NCI-H82 (cell line): ENCODE measurements around the gene BNC1.
"Not testable (repeated sequence)": the region's sequence is repeated elsewhere in the genome, so short reads cannot be mapped to it uniquely, and the experiment has no call there.

Experiments
- DNase-seq: peaks from one replicate; lab custom pipeline; 2025; lab: John Stamatoyannopoulos, UW

The BNC1 gene

DNA sequence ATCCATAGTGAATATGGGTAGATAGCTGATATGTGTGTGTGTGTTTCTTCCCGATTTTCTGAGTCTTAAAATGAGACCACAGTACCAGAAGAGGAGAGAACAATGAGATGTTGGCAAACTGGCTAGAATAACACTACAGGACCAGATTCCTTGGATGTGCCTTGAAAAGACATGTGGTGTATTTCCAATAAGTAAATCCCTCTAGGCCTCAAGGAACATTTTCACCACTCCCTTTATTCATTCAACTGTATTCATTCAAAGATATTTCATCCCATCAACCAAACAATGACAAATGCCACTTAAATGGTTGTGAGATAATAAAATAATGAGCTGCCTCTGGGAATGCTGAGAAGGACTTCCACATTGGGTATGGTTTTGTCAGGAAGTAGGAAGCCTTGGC, 8.7 kb upstream of the BNC1 start:
- DNase-seq: no peak

DNA sequence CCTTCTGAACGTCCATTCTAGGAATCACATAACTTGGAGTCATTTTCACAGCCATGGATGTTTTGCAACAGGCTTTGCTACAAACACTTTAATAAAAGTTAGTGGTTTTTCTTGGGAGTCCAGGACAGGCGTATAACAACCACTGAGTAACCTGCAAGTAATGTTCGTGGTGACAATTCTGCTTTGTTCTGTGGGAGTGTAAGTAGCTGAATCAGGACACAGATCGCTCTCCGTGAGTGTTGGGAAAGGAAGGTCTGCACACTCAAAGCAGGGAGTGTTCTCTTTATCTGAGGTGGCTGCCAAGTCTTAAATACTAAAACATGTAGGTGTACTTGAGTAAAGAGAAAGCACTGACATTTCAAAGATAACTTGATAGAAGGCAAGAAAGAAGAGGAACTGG, 7.9 kb upstream of the BNC1 start:
- DNase-seq: no peak

DNA sequence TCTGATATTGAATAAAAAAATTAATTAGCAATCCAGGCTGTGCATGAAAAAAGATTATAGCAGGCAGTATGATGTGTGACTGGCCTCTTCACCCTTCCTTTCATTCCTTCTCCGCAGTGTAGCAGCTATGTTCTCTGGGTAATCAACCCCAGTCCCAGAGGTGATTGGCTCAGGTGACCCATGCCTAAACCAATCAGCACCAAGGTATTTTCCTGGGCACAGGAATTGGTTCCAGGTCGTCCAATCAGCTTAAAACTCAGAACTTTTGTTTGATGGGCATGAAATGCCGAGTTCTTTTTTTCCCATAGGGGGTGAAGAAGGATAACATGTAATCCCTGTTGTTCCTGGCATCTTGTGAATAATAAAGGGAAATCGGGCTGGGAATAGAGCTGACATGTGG, 5.8 kb upstream of the BNC1 start:
- DNase-seq: no peak

DNA sequence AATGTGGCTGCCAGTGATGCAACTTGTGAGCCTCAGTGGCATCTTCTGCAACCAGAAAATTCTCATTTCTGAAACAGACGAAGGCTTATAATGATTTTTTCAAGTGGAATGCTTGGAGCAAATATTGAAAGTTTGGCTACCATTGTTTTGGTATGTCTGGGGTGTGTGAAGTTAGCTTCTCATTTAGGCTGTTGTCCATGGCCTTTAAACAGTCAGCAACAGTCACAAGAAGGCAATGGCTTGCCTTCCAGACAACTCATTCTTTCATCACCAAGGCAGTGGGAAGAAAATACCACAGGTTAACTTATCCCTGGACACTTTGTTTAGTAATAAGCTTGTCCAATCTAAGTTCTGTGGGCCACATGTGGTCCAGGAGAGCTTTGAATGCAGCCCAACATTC, 4.7 kb upstream of the BNC1 start:
- DNase-seq: no peak

DNA sequence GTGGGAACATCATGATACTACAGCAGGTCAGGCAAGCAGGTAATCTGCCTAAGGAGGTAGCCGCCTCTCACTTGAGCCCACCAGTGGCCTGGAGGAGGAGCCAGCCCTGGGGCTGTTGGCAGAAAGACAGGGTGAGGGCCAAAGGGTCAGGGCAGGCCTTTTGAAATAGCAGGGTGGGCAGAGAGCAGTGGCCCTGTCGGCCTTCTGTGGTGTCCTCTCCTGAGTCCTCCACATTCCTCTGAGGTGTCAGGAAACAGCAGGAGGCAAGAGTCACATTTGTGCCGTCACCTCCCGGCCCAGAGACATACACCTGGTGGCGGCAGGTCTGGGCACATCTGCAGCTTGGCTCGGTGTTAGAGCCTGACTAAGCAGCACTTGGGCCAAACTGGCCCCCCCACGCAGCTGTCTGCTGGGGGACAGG, 3.9 kb upstream of the BNC1 start:
- DNase-seq: no peak

DNA sequence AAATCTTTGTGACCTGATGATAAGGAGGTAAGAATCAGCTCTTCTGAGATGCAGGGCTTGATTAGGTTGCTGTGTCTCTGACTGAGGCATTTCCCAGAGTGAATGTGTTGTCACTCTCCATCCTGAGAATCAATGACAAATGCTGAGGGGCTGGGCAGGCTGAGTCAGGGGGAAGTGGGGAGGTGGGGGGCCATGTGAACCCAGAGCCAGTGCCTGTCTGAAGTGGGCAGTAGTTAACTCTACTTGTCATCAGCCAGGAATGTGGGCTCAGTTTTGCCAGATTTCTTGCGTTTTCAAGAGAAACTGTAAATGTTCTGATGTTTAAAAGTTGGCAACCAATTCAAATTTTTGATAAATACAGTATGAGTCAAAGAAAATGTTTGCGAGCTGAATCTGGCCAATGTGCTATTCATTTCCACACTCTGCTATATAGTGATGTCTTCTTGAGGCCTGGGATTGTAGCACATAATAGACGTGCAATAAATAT, 3.1 kb upstream of the BNC1 start:
- DNase-seq: no peak

DNA sequence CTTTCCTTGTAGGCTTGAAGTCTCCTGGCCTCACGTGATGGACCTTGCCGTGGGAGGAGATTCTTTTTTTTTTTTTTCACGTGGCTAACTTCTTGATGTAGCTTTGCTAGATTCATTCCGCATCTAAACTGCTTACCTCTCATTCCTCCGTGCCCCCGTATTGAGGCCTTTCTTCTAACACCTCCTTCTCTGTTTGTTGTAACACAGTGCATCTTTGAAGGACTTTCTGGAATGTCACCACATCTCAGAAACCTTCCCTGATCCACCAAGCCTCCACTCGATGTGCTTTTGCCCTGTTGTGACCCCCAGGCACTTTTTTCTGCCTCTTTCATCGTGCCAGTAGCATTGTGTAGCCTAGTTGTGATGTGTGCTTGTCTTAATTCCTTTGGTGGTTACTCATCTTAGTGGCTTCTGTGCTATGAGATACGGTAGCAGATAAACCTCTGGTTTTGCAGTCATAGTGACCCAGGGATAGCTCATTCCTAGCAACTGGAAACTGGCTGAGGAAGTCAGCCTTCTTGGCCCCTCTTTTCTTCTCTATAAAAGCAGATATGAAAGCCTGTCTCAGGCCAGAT, 1.6 kb upstream of the BNC1 start:
- DNase-seq: no peak

DNA sequence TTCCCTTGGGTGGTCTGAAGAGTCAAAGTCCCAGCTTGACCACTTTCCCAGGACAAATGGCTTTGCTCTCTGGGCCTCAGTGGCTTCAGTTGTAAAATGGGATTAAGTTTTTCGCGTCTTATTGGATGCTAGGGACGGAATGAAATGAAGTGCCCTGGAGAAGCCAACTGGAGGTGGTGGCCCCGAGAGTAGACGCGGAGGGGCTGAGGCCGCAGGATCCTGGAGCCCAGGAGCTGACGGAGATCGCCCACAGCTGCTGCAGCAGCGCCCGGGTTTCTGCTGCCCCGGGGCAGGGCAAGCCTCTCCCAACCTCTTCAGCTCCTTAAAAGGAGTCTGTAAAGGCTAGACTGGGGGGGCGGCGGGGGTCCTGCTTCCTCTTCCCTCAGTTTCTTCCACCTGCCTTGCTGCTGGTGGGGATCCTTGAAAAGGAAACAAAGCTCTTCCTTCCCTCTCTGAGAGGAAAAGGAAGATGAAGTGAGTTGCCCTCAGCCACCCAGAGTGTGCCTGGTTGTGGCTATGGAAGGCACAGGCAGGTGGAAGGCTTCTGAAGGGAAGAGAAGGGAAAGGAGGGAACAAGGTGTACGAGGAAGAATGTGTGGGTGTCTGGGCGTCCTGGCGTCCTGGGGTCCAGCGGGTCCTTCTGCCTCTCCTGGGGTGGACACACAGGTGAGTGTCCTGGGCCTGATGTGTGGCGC, 967 bp upstream of the BNC1 start:
- no peak for DNase-seq

DNA sequence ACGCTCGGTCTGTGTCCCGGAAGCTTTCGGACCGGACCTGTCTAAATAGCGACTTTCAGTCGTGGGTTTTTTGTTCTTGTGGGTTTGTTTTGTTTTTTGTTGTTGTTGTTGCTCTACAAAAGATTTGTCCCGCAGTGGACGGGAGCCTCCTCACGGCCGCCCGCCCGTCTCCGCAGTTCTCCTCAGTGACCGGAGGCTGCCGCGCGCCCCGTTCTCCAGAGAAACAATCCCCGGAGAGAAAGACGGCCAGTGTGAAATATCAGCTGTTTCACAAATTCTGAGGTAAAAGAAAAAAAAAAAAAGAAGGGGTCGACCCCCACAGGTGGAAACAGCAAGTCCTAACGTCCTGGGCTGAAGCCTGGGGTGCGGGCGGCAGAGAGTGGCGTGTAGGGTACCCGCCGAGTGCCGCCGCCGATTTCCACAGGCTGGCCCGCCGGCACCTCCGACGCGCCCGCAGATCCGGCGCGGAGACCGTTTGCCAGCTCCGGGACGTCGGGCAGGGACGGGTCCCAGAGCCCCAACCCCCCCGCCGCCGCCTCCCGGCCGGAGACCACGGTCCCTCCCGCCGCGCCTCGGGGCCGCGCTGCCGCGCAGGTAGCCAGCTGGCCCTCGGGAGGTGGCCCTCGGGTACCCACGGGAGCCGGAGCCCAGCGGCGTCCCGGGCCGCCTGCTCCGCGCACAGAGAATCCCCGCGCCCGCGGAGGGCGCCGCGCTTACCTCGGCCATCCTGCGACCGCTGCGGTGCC, 478 bp downstream of the BNC1 start:
- peak; percentile 48 for DNase-seq

DNA sequence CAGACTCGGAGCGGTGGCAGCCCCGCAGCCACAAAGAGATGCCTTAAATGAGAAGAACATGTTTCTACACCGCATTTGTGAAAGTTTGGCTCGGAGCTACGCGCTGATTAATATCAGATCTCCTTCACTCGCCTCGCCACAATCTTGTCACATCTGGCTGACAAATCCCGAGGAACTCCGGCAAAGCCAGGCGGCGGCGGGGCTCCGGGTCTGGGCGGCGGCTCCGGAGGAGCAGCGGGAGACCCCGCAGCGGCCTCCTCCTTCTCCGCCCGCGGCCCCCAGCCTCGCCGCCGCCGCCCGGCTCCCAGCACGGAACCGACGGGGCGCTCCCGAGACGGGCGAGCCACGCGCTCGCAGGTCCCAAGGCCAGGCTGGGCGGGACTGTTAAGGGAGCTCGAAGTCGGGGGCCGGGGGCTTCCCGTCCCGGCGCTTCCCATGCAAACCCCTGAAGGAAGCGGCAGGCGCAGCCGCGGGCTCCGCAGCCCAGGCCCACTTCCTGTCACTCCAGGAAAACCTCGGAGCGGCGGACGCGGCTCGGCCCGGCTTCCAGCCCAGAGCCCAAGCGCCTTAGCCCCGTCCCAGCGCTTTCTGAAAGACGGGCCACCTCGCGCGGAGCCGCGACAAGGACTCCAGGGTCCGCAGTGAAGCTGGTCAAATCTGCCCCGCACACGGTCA, 1.2 kb downstream of the BNC1 start:
- DNase-seq: peak; percentile 60

DNA sequence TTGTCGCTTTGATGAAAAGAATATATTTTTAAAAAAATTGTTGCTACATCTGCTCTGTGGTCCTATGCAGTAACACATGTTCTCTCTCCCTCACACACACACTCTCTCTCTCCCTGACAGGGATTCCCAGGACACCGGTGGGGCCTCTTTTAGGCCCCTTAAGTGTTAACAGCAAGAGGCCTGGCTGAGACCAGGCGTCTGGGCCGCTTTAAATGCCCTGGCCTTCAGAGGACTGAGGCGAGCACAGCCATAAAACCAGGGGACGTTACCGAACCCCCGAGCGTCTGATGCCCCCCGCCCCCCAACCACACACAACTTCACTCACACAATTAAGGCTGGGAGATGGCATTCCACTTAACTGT, 1.7 kb downstream of the BNC1 start:
- DNase-seq: peak; percentile 58

DNA sequence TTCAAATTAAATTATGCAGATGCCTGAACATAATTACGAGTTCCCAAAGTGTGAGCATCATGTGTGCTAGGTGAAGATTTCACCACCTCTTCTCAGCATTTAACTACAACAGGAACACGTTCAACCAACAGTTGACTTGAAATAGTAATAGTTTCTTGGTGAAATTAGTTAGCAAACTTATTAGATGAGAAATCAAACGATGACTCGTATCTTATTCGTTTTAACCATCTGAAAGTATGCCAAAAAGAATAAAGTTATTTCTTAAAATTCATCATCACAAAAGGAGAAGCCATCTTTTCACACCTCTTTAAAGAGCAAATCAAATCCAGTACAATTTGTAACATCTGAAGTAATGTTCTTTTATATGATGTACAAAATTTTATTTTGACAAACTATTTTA, 2.3 kb downstream of the BNC1 start:
- DNase-seq: no peak

DNA sequence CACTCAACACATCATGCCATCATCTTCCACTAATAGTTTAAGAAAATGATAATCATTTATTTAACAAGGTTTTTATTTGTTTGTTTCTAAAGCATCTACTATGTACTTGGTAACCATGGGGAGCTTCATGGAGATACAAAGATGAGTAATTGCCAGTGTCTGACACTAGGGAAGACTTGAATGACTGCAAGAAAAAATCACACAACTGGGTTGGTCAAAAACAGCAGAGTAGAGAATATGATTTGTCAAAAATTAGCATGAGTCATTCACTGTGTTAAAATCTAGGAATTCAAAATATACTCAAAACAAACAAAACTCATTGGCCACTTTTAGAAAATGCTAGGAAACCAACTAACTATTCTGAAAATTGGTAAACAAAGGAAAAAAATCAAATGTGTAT, 6.3 kb downstream of the BNC1 start:
- DNase-seq: no peak

DNA sequence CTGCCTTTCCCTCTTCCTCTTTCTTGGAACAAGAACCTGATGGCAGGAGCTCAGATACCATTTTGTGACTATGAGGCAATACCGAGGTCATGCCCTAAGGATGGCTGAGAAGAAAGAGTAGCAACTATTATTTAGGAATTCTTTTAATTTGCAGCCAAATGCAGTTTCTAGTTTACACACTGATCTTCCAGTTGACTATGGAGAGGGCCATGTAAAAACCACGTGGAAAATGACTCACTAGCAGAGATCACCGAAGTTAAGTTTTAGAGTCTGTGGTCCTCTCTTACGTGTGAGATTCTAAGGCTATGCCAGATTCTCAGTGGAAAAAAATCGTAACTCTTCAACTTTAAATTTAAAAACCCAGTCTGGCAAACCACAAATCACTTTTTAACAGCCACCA, 7.8 kb downstream of the BNC1 start:
- no peak for DNase-seq

DNA sequence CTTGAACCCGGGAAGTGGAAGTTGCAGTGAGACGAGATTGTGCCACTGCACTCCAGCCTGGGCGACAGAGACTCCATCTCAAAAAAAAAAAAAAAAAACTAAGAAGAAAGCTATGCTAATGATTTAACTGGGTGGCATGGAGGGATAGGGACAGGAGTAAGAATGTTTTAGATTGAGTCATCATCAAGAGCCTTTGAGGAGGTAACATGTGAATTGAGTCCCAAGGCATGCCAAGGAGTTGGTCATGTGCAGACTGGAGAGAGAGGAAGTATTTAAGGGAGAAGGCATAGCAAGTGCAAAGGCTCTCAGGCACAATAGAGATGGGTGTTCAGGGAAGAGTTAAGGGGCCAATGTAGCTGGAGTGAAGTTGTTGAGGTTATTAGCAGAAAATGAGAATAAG, 9.1 kb downstream of the BNC1 start:
- DNase-seq: no peak

DNA sequence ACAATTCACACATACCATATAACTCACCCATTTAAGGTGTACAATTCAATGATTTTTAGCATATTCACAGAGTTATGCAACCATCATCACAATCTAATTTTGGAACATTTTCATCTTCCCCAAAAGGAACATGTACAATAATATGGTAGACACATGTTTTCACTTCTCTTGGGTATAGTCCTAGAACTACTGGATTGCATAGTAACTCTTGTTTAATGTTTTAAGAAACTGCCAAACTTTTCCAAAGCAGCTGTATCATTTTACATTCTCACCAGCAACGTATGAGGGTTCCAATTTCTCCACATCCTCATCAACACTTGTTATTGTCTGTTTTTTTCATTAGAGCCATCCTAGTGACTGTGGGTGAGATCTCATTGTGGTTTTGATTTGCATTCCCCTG, 14.3 kb downstream of the BNC1 start:
- DNase-seq: no peak

DNA sequence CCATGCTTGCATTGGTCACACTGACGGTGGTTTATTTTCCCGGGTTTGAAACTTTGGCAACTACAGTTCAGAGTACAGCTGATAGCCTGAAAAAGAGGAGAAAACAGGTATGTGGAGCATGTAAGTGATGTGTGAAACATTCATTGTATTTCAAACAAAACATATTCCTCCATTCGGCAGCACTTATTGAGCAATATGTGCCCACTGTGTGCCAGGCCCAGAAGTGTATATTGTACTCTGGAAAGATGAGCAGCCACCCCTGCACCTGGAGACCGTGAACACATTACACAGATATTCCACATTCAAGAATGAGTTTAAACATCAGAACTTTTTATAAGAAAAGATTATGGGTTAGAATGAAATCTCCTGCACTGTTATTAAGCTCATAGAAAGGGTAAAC, 16.3 kb downstream of the BNC1 start:
- DNase-seq: no peak

DNA sequence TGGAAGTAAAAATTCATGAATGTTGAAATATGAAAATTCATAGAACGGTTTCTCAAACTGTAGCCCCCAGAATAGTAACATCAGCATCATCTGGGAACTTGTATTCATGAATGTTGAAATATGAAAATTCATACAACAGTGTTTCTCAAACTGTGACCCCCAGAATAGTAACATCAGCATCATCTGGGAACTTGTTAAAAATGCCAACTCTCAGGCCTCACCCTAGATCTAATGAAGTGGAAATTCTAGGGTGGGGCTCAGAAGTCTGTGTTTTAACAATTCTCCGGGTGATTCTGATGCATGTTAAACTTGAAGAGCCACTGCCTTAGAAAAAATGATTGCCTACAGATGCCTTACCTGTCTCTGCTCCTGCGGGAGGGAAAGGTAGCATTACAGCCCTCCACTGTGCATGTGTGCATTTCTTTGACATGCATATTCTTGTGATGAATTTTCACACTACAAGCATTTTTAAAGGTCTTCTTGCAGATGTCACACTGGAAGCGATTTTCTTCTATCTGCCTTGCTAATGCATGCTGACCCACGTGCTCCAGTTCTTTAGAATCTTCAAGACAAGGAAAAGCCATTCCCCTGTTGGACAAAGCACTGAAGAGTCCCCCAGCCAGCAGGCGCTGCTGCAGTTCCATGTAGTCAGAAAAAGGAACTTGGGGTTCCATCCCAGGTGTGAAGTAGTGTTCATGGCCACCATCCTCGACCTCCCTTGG, 21.7 kb downstream of the BNC1 start:
- no peak for DNase-seq

DNA sequence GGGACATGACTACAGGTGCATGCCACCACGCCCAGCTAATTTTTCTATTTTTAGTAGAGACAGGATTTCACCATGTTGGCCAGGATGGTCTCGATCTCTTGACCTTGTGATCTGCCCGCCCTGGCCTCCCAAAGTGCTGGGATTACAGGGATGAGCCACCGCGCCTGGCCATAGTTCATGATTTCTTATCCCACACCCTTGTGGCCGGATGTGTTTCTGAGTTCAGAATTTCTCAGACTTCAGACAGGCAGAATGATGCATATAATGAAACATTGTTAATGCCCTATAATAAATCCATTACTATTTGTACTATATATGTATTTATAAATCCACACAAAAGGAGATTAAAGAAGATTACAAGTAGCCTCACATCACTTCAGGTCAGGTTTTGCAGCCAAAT, 22.3 kb downstream of the BNC1 start:
- not testable (repeated sequence) for DNase-seq

DNA sequence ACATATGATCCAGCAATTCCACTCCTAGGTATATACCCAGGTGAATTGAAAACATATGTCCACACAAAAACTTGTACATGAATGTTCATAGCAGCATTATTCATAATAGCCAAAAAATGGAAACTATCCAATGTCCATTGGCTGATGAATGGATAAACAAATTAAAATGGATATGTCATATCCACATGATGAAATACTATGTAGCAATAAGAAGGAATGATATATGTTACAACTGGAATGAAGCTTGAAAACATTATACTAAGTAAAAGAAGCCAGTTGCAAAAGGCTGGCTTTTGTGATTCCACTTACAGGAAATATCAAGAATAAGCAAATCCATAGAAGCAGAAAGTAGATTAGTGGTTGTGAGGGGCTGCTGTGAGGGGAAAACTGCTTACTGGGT, 33.7 kb downstream of the BNC1 start:
- no peak for DNase-seq

DNA sequence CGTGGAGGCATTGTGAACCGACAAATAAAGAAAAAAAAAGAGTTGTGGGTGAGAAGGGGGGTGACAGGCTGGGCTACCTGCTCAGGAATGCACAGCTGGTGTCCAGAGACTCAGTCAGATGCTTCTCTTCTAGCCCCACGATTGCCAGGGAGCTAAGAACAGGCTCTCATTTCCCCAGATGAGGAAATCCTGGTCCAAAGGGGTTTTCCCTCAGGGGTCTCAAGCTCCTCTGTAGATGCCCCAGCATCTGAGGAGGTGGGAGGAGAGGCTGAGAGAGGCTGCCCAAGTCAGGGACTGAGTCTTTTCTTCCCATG, 35.5 kb downstream of the BNC1 start:
- no peak for DNase-seq
